ENCODE measurements around the gene ZFC3H1. TPM values are rescaled to one million over a fixed set of nuclear protein-coding genes. Genes with fewer than 3 reads are reported as not detected.

Gene ZFC3H1
- total and polyA plus RNA-seq, 2 experiments from 2014 or later = 15.1 to 27.0 TPM

DNA sequence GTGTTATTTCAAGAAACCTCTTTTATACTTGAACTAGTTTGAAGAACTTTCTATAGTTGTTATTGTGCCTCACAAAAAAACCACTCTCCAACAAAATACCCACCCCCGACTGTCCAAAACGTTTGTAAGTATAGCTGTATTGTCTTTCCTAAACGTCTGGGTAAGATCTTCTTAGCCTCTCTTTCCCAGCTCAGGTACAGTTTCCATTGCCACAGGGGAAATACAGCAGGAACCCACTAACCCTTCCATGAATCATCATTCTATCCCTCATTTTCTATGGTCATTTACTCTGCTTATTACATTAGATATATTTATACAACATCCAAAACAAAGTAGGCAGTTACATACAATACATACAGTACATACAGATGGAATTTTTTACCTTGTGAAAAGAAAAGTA, 70.8 kb downstream of the ZFC3H1 start:
- DNase-seq = no peak
- H2AFZ ChIP-seq = no peak overlapping the region
- H3K9ac ChIP-seq = no peak overlapping the region
- no peak overlapping the region for H3K27ac ChIP-seq
- H3K36me3 ChIP-seq (ENCODE audit: low read depth) = no peaks in the 10 kb centered on the region
- no peaks in the 10 kb centered on the region for H4K20me1 ChIP-seq (ENCODE audit: insufficient read depth)
- H3K4me3 ChIP-seq = no peak overlapping the region
- H3K79me2 ChIP-seq (ENCODE audit: insufficient read depth) = no peaks in the 10 kb centered on the region
- no peaks in the 10 kb centered on the region for H3K4me1 ChIP-seq (ENCODE audit: insufficient read depth)
- TF ChIP-seq EZH2phosphoT487 (IDR thresholded peaks at IDR 0.05; ENCODE audit: insufficient read depth, low read depth) = no peak
- TF ChIP-seq EZH2 (IDR thresholded peaks at IDR 0.05; ENCODE audit: insufficient read depth, poor library complexity, severe bottlenecking) = no peak
- WGBS, 2 experiments (ENCODE audit: low coverage in 1 of 2, low lambda C conversion rate in 2 of 2, missing lambda C conversion rate in 2 of 2) = 57 to 65% methylated on average over 3 of the region's 3 CpGs
- H3K27me3 ChIP-seq (replicated peaks; ENCODE audit: insufficient read depth) = no peaks in the 10 kb centered on the region
- H3K9me2 ChIP-seq (ENCODE audit: insufficient read depth) = no peaks in the 10 kb centered on the region
- no peaks in the 10 kb centered on the region for H3K9me3 ChIP-seq (ENCODE audit: low read depth)
- H3F3A ChIP-seq (ENCODE audit: insufficient read depth) = no peaks in the 10 kb centered on the region
- in situ Hi-C loops (cut with MboI) = no loop called here
- no peak overlapping the region for H3K4me2 ChIP-seq (ENCODE audit: unreplicated experiment)

DNA sequence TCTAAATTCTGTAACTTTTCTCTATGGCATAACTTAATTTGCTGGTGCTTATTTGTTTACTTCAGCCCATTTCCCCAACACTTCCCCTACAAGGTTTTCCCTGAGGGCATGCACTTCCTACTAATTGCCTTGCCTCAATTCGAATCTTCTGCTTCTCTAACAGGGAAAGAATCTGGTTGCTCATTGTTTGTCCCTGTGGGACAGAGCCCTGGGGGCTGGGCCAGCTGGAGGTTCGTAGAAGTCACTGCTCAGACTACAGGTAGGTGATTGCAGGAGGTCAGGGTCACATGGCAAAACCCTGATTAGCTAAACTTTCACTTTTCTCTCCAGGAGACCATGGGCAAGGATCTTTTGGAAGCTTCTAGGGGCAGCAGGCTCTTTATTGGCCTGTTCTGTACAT, 72.0 kb downstream of the ZFC3H1 start:
- no peaks in the 10 kb centered on the region for H3K36me3 ChIP-seq (ENCODE audit: low read depth)
- H3K4me2 ChIP-seq (ENCODE audit: unreplicated experiment) = no peak overlapping the region
- no peaks in the 10 kb centered on the region for H3K79me2 ChIP-seq (ENCODE audit: insufficient read depth)
- no peaks in the 10 kb centered on the region for H4K20me1 ChIP-seq (ENCODE audit: insufficient read depth)
- H3K27ac ChIP-seq = no peak overlapping the region
- DNase-seq = no peak
- in situ Hi-C loops (cut with MboI) = no loop called here
- H3K9me3 ChIP-seq (ENCODE audit: low read depth) = no peaks in the 10 kb centered on the region
- H2AFZ ChIP-seq = no peak overlapping the region
- WGBS, 2 experiments (ENCODE audit: low coverage in 1 of 2, low lambda C conversion rate in 2 of 2, missing lambda C conversion rate in 2 of 2) = 36% methylated on average over 2 of the region's 2 CpGs
- no peak overlapping the region for H3K9ac ChIP-seq
- H3K4me3 ChIP-seq = no peak overlapping the region
- TF ChIP-seq EZH2phosphoT487 (IDR thresholded peaks at IDR 0.05; ENCODE audit: insufficient read depth, low read depth) (no peak), EZH2 (IDR thresholded peaks at IDR 0.05; ENCODE audit: insufficient read depth, poor library complexity, severe bottlenecking) (no peak)
- H3F3A ChIP-seq (ENCODE audit: insufficient read depth) = no peaks in the 10 kb centered on the region
- H3K9me2 ChIP-seq (ENCODE audit: insufficient read depth) = no peaks in the 10 kb centered on the region
- H3K27me3 ChIP-seq (replicated peaks; ENCODE audit: insufficient read depth) = no peaks in the 10 kb centered on the region
- no peaks in the 10 kb centered on the region for H3K4me1 ChIP-seq (ENCODE audit: insufficient read depth)

DNA sequence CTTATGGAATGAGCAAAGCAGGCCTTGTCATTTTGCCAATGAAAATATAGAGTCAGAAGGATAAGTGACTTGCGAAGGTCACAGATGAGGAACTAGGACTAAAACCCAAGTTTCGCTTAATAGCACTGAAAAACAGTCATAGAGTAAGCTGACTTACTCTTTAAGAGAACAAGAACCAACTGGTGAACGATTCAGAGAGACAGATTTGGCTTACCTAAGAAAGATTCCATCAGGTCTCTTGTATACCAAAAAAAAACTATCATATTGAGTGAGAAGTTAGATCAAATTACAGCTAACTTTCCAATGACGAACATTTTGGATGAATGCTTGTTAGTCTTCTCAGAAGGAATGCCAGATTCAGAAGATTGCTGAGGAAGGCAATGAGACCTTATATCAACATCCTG, 74.2 kb downstream of the ZFC3H1 start:
- no peak overlapping the region for H3K4me2 ChIP-seq (ENCODE audit: unreplicated experiment)
- TF ChIP-seq EZH2 (IDR thresholded peaks at IDR 0.05; ENCODE audit: insufficient read depth, poor library complexity, severe bottlenecking) (no peak), EZH2phosphoT487 (IDR thresholded peaks at IDR 0.05; ENCODE audit: insufficient read depth, low read depth) (no peak)
- no peak overlapping the region for H3K4me3 ChIP-seq
- H3K79me2 ChIP-seq (ENCODE audit: insufficient read depth) = no peaks in the 10 kb centered on the region
- DNase-seq = peak; percentile 37
- H3K36me3 ChIP-seq (ENCODE audit: low read depth) = no peaks in the 10 kb centered on the region
- H3K4me1 ChIP-seq (ENCODE audit: insufficient read depth) = no peaks in the 10 kb centered on the region
- H3K9me3 ChIP-seq (ENCODE audit: low read depth) = no peaks in the 10 kb centered on the region
- no peaks in the 10 kb centered on the region for H4K20me1 ChIP-seq (ENCODE audit: insufficient read depth)
- no peak overlapping the region for H3K9ac ChIP-seq
- no peak overlapping the region for H3K27ac ChIP-seq
- H3F3A ChIP-seq (ENCODE audit: insufficient read depth) = no peaks in the 10 kb centered on the region
- no peaks in the 10 kb centered on the region for H3K27me3 ChIP-seq (replicated peaks; ENCODE audit: insufficient read depth)
- in situ Hi-C loops (cut with MboI) = no loop called here
- no peak overlapping the region for H2AFZ ChIP-seq
- WGBS, 2 experiments (ENCODE audit: low coverage in 1 of 2, low lambda C conversion rate in 2 of 2, missing lambda C conversion rate in 2 of 2) = 59 to 62% methylated on average over 4 of the region's 4 CpGs
- no peaks in the 10 kb centered on the region for H3K9me2 ChIP-seq (ENCODE audit: insufficient read depth)

DNA sequence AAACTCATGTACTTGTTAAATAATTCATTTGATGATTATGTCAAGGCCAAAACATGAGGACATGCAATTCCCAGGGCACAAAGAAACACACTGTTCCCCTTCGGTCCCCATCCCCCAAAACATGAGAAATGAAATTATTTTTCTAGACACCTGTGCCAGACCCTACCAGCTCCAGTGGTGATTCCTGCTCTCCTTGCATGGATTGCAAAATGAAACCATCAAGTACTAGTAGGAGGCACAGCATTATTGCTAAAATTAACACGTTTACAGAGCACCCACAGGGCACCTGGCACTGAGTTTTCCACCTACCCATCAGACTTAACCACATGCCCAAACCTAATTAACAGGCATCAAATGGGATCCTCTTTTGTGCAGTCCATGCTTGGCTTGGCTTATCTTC, 76.6 kb downstream of the ZFC3H1 start:
- H4K20me1 ChIP-seq (ENCODE audit: insufficient read depth) = no peaks in the 10 kb centered on the region
- no peaks in the 10 kb centered on the region for H3F3A ChIP-seq (ENCODE audit: insufficient read depth)
- no peaks in the 10 kb centered on the region for H3K36me3 ChIP-seq (ENCODE audit: low read depth)
- no peaks in the 10 kb centered on the region for H3K9me3 ChIP-seq (ENCODE audit: low read depth)
- TF ChIP-seq EZH2phosphoT487 (IDR thresholded peaks at IDR 0.05; ENCODE audit: insufficient read depth, low read depth) (no peak), EZH2 (IDR thresholded peaks at IDR 0.05; ENCODE audit: insufficient read depth, poor library complexity, severe bottlenecking) (no peak)
- 49 to 58% methylated on average over 2 of the region's 2 CpGs for WGBS, 2 experiments (ENCODE audit: low coverage in 1 of 2, low lambda C conversion rate in 2 of 2, missing lambda C conversion rate in 2 of 2)
- H2AFZ ChIP-seq = no peak overlapping the region
- H3K4me3 ChIP-seq = no peak overlapping the region
- H3K27me3 ChIP-seq (replicated peaks; ENCODE audit: insufficient read depth) = no peaks in the 10 kb centered on the region
- no peak overlapping the region for H3K4me2 ChIP-seq (ENCODE audit: unreplicated experiment)
- no peak overlapping the region for H3K9ac ChIP-seq
- no peak overlapping the region for H3K27ac ChIP-seq
- in situ Hi-C loops (cut with MboI) = no loop called here
- H3K79me2 ChIP-seq (ENCODE audit: insufficient read depth) = no peaks in the 10 kb centered on the region
- no peak for DNase-seq
- H3K9me2 ChIP-seq (ENCODE audit: insufficient read depth) = no peaks in the 10 kb centered on the region
- no peaks in the 10 kb centered on the region for H3K4me1 ChIP-seq (ENCODE audit: insufficient read depth)

DNA sequence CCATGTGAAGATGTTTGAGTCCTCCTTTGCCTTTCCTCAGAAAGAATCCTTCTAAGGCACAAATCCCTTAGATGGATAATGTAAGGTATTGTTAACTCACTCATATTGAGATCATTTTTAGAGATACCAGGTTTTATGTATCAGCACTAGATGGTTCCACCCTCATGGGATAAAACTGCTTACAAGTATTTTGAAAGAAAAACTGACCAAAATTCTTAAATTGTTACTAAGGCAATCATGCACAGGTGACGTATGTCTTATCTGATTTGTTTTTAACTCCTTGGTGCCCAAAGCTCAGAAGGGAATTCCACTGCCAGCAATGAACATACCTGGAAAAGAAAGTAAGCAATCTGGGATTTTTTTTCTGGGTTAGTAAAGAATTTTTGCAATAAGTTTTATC, 78.4 kb downstream of the ZFC3H1 start:
- in situ Hi-C loops (cut with MboI) = no loop called here
- H3K27me3 ChIP-seq (replicated peaks; ENCODE audit: insufficient read depth) = no peaks in the 10 kb centered on the region
- no peak overlapping the region for H3K9ac ChIP-seq
- H3K9me2 ChIP-seq (ENCODE audit: insufficient read depth) = no peaks in the 10 kb centered on the region
- TF ChIP-seq EZH2 (IDR thresholded peaks at IDR 0.05; ENCODE audit: insufficient read depth, poor library complexity, severe bottlenecking) (no peak), EZH2phosphoT487 (IDR thresholded peaks at IDR 0.05; ENCODE audit: insufficient read depth, low read depth) (no peak)
- WGBS, 2 experiments (ENCODE audit: low coverage in 1 of 2, low lambda C conversion rate in 2 of 2, missing lambda C conversion rate in 2 of 2) = 17 to 27% methylated on average over 1 of the region's 1 CpG
- no peaks in the 10 kb centered on the region for H3K9me3 ChIP-seq (ENCODE audit: low read depth)
- DNase-seq = no peak
- H3K79me2 ChIP-seq (ENCODE audit: insufficient read depth) = no peaks in the 10 kb centered on the region
- H3K4me2 ChIP-seq (ENCODE audit: unreplicated experiment) = no peak overlapping the region
- no peak overlapping the region for H3K4me3 ChIP-seq
- no peaks in the 10 kb centered on the region for H3K4me1 ChIP-seq (ENCODE audit: insufficient read depth)
- H3K36me3 ChIP-seq (ENCODE audit: low read depth) = no peaks in the 10 kb centered on the region
- no peaks in the 10 kb centered on the region for H4K20me1 ChIP-seq (ENCODE audit: insufficient read depth)
- H3K27ac ChIP-seq = no peak overlapping the region
- H2AFZ ChIP-seq = no peak overlapping the region
- no peaks in the 10 kb centered on the region for H3F3A ChIP-seq (ENCODE audit: insufficient read depth)
